Cerebellar cortex (tissue), 1 donor: ENCODE data around the gene LMBR1.
"Not testable (repeated sequence)": the region's sequence is repeated elsewhere in the genome, so short reads cannot be mapped to it uniquely, and the experiment has no call there.

Experiments used
- DNase-seq: peaks from one replicate; pipeline ENCODE4 v3.0.0-alpha.2; 2015; ENCODE audit warnings: low spot score

Gene LMBR1

GRCh38 chr7:156906200-156906649, 13.2 kb upstream of the LMBR1 start:
- no peak for DNase-seq

GRCh38 chr7:156903232-156903909, 10.4 kb upstream of the LMBR1 start:
- DNase-seq, result no peak

DNA sequence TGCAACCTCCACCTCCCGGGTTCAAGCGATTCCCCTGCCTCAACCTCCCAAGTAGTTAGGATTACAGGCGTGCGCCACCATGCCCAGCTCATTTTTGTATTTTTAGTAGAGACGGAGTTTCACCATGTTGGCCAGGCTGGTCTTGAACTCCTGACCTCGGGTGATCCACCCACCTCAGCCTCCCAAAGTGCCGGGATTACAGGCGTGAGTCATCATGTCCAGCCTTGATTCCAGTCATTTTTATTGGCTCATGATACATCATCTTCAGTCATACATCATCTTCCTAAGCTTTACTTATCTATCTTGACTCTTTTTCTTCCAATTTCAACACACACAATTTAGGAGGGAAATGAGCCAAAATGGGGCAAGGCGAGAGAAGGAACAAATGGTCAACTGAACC, 7.1 kb upstream of the LMBR1 start:
- DNase-seq, result not testable (repeated sequence)

DNA sequence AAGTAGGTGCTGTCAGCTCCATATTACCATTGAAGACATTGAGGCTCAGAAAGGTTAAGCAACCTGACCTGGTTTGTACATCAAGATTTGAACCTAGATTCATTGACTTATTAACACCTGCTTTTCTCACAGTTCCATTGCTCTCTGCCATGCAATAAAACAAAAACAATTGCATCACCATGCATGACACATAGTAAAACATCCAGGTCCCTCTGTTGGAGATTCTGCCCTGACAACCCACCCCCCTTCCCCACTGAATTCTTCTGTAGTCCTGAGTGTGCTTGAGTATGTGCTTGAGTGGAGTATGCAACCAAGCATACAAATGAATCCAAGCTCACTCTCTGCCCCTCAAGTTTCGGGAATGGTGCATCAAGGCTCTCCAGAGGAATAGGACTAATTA, 6.0 kb upstream of the LMBR1 start:
- no peak for DNase-seq

DNA sequence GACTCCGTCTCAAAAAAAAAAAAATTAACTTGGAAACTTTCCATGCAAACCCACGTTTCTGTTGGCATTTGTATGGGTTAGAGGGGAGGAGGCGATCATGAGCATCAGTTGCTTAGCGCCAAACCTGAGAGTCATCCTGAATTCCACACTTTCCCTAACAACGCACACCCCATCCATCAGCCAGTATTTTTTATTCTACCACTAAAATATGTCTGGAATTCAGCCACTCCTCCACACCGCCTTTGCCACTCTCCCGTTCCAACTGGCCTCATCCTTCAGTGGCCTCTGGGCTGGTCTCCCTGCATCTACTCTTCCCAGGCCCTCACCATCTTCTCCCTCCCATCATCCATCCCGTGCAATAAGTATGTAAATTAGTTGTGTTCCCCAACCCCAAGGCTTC, 4.7 kb upstream of the LMBR1 start:
- DNase-seq, result no peak

DNA sequence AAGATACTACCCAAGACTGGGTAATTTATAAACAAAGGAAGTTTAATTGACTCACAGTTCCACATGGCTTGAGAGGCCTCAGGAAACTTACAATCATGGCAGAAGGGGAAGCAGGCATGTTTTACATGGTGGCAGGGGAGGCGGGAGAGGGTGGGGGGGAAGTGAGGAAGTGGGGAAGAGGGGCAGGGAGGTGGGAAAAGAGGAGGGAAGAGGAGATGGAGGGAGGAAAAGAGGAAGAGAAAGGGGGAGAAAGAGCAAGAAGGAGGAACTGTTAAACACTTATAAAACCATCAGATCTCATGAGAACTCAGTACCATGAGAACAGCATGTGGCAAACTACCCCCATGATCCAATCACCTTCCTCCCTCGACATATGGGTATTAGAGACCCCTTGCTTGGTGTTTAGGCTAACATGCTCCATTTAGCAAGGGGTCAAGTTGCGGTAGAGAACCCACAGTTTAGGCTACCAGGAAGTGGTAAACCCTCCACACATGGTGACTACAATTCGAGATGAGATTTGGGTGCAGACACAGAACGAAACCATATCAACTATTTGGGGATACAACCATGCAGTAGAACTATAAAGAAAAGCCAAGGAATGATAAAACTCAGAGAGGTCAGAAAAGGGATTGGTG, 3.5 kb upstream of the LMBR1 start:
- no peak for DNase-seq

- DNase-seq, result no peak
These were observed 2.2 kb upstream of the LMBR1 start for GRCh38 chr7:156895024-156895780.

DNA sequence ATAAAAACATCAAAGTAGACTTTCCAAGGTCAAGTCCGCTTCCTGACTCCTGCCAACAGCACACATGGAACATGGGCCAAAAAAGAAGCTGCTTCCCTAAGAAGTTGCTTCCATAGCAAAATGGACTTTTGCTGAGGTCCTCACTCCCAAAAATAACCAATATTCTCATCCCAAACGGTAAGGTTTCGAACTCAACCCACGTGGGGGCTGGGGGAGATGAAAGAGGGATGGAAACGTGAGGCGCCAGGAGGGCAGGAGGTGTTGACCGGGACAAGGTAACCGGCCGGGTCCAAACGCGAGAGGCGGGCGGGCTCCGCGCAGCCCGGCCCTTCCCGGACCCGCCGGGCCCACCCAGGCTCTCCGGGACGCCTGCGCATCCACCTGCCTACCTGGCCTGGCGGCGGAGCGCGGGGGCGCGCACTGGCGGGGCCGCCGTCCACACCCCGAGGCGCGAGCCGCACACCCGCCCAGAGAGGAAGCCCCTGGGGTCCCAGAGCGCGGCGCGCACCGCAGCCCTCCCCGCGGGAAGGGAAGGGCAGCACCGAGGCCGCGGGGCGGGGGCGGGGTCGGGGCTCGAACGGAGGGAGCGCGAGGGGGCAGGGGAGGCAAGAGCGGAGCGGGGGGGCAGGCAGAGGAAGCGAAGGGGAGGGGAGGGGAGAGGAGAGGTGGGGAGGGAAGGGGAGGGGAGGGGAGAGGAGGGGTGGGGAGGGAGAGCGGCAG, 742 bp downstream of the LMBR1 start:
- peak; percentile 21 for DNase-seq

GRCh38 chr7:156889746-156890145, 3.2 kb downstream of the LMBR1 start:
- DNase-seq, result no peak

GRCh38 chr7:156889089-156889488, 3.9 kb downstream of the LMBR1 start:
- no peak for DNase-seq

DNA sequence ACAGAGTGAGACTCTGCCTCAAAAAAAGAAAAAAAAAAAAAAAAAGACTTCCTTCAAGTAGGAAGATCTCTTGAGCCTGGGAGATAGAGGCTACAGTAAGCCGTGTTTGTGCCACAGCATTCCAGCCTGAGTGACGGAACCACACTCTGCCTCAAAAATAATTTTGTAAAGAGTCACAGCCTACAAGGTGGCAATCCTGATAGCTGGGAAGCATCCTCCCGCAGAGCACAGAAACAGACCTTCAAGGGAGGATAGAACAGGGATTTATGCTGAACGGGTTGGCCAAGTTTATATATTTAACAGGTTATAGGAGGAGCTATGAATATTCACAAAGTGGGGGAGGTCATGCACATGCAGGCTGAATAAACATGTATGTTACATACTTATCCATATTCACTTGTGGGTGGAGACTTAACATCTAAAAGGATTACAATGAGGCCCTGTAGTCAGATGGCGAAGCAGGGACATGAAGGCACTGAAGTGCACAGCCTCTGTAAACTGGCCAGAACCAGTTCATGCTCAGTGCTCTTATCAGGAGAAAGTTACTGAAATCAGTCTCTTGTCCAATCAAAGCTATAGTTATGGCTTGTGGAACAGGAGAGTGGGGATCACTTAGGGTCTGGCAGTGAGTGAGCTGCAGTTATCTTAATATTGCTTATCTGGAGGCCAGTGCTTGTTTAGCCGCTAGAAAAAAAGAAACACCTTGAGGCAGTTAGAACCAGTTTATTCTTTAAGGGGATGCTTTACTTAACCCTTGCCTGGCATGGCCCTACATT, 6.8 kb downstream of the LMBR1 start:
- no peak for DNase-seq

GRCh38 chr7:156881679-156882078, 11.3 kb downstream of the LMBR1 start:
- no peak for DNase-seq

GRCh38 chr7:156875766-156876165, 17.2 kb downstream of the LMBR1 start:
- no peak for DNase-seq

DNA sequence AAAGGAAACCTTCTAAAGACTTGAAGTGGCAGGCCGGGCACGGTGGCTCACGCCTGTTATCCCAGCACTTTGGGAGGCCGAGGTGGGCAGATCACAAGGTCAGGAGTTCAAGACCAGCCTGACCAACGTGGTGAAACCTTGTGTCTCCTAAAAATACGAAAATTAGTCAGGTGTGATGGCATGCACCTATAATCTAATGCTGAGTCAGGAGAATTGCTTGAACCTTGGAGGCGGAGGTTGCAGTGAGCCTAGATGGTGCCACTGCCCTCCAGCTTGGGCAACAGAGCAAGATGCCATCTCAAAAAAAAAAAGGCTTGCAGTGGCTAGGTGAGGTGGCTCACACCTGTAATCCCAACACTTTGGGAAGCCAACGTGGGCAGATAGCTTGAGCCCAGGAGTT, 24.6 kb downstream of the LMBR1 start:
- DNase-seq, result not testable (repeated sequence)

- no peak for DNase-seq
These were observed 27.5 kb downstream of the LMBR1 start for GRCh38 chr7:156865493-156865892.

DNA sequence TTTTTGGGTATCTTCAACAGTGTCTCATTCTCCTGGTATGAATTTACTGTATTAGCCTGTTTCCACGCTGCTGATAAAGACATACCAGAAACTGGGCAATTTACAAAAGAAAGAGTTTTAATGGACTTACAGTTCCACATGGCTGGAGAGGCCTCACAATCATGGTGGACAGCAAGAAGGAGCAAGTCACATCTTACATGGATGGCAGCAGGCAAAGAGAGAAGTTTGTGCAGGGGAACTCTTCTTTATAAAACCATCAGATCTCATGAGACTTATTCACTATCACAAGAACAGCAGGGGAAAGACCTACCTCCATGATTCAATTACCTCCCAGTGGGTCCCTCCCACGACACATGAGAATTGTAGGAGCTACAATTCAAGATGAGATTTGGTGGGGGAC, 31.0 kb downstream of the LMBR1 start:
- not testable (repeated sequence) for DNase-seq

GRCh38 chr7:156861212-156861611, 31.8 kb downstream of the LMBR1 start:
- no peak for DNase-seq

GRCh38 chr7:156860099-156860498, 32.9 kb downstream of the LMBR1 start:
- DNase-seq, result not testable (repeated sequence)

GRCh38 chr7:156858523-156858922, 34.5 kb downstream of the LMBR1 start:
- DNase-seq, result no peak

DNA sequence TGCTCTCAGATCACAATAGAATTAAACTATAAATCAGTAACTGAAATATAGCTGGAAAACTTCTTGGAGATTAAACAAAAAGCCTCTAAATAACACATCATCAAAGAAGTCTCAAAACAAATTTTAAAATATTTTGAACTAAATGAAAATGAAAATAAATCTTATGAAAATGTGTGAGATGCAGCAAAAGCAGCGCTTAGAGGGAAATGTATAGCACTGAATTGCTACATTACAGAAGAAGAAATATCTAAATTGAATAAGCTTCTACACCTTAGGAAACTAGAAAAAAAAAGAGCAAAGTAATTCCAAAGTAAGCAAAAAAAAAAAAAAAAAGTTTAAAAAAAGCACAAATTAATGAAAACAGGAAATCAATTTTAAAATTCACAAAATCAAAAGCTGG, 35.2 kb downstream of the LMBR1 start:
- DNase-seq, result no peak

GRCh38 chr7:156854654-156855053, 38.3 kb downstream of the LMBR1 start:
- DNase-seq, result no peak

DNA sequence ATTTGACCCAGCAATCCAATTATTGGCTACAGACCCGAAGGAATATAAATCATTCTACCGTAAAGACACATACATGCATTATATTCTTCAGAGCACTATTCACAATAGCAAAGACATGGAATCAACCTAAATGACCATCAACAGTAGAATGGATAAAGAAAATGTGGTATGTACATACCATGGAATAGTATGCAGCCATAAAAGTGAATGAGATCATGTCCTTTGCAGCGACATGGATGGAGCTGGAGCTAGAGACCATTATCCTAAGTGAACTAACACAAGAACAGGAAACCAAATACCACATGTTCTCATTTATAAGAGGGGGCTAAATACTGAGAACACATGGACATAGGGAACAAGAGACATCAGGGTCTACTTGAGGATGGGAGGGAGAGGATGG, 44.0 kb downstream of the LMBR1 start:
- DNase-seq, result no peak
